Upper lobe of right lung (tissue), 1 donor: ENCODE data around the gene NUP50. TPM values are rescaled to one million over a fixed set of nuclear protein-coding genes. Genes with fewer than 3 reads are reported as not detected.

Experiments
- ATAC-seq: fragments of 200-7000 bp; cut with Tn5 transposase; one replicate; pipeline ENCODE4 v1.9.1; 2020; ENCODE audit warnings: mild to moderate bottlenecking, moderate library complexity
- DNase-seq: peaks from one replicate; pipeline ENCODE4 v3.0.0-alpha.2; 2020
- H3K27ac ChIP-seq: fragments of 200-600 bp; one replicate; pipeline ENCODE4 v1.8.0; 2022
- H3K27me3 ChIP-seq: fragments of 200-600 bp; one replicate; pipeline ENCODE4 v1.8.0; 2022; ENCODE audit warnings: mild to moderate bottlenecking
- H3K36me3 ChIP-seq: fragments of 200-600 bp; one replicate; pipeline ENCODE4 v1.8.0; 2022
- H3K4me1 ChIP-seq: fragments of 200-600 bp; one replicate; pipeline ENCODE4 v1.8.0; 2022
- H3K4me3 ChIP-seq: fragments of 200-600 bp; one replicate; pipeline ENCODE4 v1.8.0; 2022; ENCODE audit warnings: mild to moderate bottlenecking
- H3K9me3 ChIP-seq: fragments of 200-600 bp; one replicate; pipeline ENCODE4 v1.8.0; 2022
- intact Hi-C: fragments of 100-400 bp; cut with DNase I; formaldehyde crosslinking; loops from one replicate; pipeline ENCODE4 v1.11.0; 2022
- total RNA-seq: library from RNA; stranded (reverse); fragmentation: NEBNext Ultra II Directional; extraction: Animal tissue kit (Norgen Biotek cat#: 25700); gene quantifications from one replicate; pipeline ENCODE4 v1.2.1, GENCODE V29; 2021
- TF ChIP-seq, protein P1 (sequence below): fragments of 200-600 bp; IDR thresholded peaks from one replicate; pipeline ENCODE4 v1.8.0; 2022; ENCODE audit warnings: antibody characterized with exemption
- donor health status: DM: no; HTN: yes; CAD: no; lungs with severe emphysema.

The NUP50 gene
- total RNA-seq, 1 donor from 2014 or later, result 51.5 TPM

DNA sequence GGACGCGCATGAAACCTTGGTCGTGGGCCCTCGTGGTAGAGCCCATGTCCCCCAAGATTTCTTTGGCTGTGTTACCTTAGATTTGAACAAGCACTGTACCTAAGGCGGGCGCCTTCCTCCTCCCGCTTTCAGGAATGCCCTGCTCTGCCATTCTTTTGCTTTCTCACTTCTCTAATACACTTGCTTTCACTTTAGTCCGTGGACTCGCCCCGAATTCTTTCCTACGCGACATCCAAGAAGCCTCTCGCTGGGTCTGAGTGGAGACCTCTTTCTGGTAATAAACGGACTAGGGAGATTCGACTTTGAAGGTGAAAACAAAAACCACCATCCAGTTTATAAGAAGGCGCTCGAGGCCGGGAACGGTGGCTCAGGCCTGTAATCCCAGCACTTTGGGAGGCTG, 1.2 kb upstream of the NUP50 start:
- H3K9me3 ChIP-seq, result no peaks in the 10 kb centered on the region
- H3K4me1 ChIP-seq, result peaks cover 51% of the 10 kb centered on the region
- peak overlapping the region; percentile 87 for H3K27ac ChIP-seq
- TF ChIP-seq, protein P1, sequence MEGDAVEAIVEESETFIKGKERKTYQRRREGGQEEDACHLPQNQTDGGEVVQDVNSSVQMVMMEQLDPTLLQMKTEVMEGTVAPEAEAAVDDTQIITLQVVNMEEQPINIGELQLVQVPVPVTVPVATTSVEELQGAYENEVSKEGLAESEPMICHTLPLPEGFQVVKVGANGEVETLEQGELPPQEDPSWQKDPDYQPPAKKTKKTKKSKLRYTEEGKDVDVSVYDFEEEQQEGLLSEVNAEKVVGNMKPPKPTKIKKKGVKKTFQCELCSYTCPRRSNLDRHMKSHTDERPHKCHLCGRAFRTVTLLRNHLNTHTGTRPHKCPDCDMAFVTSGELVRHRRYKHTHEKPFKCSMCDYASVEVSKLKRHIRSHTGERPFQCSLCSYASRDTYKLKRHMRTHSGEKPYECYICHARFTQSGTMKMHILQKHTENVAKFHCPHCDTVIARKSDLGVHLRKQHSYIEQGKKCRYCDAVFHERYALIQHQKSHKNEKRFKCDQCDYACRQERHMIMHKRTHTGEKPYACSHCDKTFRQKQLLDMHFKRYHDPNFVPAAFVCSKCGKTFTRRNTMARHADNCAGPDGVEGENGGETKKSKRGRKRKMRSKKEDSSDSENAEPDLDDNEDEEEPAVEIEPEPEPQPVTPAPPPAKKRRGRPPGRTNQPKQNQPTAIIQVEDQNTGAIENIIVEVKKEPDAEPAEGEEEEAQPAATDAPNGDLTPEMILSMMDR, result no peak
- intact Hi-C loops, result no loop called here
- peak overlapping the region; percentile 67 for H3K4me3 ChIP-seq
- no peaks in the 10 kb centered on the region for H3K27me3 ChIP-seq
- peaks cover 4% of the 10 kb centered on the region for H3K36me3 ChIP-seq
- no peak for ATAC-seq
- no peak for DNase-seq

DNA sequence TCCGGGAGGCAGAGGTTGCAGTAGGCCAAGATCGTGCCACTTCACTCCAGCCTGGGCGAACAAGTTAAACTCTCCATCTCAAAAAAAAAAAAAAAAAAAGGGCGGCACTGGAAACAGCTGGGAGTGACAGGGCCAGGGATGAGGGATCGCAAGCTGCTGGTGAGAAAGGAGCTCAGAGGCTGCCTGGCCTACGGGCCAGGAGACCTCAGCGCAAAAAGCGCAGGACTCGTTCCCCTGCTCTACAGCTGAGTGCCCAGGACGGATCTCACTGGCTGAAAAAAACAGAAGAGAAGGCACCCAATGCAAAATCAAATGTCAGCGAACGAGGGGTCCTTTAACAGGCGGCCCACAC, 650 bp upstream of the NUP50 start:
- H3K4me1 ChIP-seq, result peaks cover 47% of the 10 kb centered on the region
- peak overlapping the region; percentile 67 for H3K4me3 ChIP-seq
- ATAC-seq (peak; percentile 42), DNase-seq (no peak)
- no peaks in the 10 kb centered on the region for H3K9me3 ChIP-seq
- TF ChIP-seq, protein P1, result no peak
- peaks cover 5% of the 10 kb centered on the region for H3K36me3 ChIP-seq
- intact Hi-C loops, result no loop called here
- H3K27me3 ChIP-seq, result no peaks in the 10 kb centered on the region
- peak overlapping the region; percentile 87 for H3K27ac ChIP-seq

DNA sequence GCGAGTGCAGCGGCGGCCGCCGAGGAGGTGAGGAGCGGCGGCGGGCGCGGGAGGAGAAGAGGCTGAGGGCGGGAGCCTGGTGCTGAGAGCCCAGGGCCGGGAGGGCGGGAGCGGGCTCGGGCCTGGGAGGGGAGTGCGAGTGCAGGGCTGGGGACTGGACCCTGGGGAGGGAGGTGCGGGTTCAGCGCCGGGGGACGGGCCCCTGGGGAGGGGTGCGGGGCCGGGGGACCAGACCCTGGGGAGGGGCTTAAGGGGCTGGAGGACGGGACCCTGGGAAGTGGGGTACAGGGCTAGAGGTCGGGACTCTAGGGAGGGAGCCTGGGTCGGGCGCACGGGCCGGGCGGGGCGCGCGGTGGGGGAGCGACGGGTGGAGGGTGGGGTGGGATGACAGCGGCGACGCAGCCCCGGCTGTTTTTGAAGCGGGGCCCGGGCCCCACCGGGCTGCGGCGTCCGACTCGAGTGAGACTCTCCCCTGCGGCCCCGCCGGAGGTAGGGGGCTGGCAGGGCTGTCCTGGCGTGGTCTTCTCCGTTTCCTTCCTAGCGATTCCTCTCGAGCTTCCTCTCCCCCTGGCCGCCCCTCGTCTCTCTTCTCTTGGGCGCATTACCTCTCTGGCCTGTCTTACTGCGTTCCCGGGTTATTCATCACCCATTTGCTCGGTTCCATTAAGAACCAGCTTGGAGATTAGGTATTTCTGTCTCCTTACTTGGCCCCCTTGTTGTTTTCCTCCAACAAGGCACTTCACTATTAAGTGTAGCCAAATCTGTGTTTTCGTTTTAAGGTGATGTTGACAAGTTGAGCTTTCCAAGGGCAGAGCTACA, 754 bp downstream of the NUP50 start:
- H3K4me3 ChIP-seq, result peak overlapping the region; percentile 67
- intact Hi-C loops, result no loop called here
- H3K9me3 ChIP-seq, result no peaks in the 10 kb centered on the region
- peaks cover 19% of the 10 kb centered on the region for H3K36me3 ChIP-seq
- ATAC-seq, result peak; percentile 49
- no peaks in the 10 kb centered on the region for H3K27me3 ChIP-seq
- peaks cover 33% of the 10 kb centered on the region for H3K4me1 ChIP-seq
- H3K27ac ChIP-seq, result peak overlapping the region; percentile 87
- TF ChIP-seq, protein P1, result no peak
- DNase-seq, result peak; percentile 77

DNA sequence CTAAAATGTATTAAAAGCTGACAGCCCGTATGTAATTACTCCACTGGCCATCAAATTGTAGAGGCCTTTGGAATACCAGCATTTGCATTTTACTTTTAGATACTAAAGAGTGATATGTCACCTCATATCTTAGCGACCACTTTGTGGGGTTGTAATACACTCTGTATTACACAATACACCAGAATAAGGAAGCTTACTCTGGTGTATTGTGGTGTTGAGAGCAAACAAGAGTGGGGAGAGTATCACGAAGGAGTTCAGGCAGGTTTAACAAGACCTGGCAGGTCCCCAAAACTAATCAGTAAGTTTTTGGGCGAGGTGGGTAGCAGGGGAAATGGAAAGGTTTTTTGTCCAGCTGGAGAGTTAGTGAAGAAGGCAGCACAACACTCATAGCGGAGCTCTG, 3.2 kb downstream of the NUP50 start:
- Histone ChIP-seq H3K27me3 (no peaks in the 10 kb centered on the region), H3K36me3 (peaks cover 43% of the 10 kb centered on the region), H3K27ac (peak overlapping the region; percentile 49), H3K4me1 (peaks cover 26% of the 10 kb centered on the region), H3K9me3 (no peaks in the 10 kb centered on the region), H3K4me3 (no peak overlapping the region)
- intact Hi-C loops, result no loop called here
- no peak for ATAC-seq
- DNase-seq, result no peak
- TF ChIP-seq, protein P1, result no peak

DNA sequence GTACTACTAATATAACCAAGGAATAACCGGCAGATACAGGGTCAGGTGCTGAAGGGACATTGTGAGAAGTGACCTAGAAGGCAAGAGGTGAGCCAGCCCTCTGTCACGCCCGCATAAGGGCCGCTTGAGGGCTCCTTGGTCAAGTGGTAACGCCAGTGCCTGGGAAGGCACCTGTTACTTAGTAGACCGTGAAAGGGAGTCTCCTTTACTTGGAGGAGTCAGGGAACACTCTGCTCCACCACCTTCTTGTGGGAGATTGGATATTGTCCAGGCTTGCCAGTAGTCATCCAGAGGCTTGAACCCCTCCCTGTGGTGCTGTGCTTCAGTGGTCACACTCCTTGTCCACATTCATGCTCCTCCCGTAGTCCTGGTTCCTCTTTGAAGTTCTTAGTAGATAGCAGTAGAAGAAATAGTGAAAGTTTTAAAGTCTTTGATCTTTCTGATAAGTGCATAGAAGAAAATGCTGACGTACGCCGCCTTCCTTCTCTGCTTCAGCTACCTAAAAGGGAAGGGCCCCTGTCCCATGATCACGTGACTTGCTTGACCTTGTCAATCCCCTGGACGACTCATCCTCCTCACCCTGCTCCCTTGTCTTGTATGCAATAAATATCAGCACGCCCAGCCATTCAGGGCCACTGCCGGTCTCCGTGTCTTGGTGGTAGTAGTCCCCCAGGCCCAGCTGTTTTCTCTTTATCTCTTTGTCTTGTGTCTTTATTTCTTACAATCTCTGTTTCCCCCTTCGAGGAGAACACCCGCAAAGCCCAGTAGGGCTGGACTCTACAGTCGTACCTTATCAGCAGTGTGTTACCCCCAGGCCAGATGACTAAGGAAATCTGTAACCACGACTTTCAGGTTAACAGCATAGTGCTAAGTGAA, 6.1 kb downstream of the NUP50 start:
- H3K36me3 ChIP-seq, result peaks cover 70% of the 10 kb centered on the region
- no peak overlapping the region for H3K4me3 ChIP-seq
- intact Hi-C loops, result no loop called here
- no peaks in the 10 kb centered on the region for H3K27me3 ChIP-seq
- H3K9me3 ChIP-seq, result no peaks in the 10 kb centered on the region
- ATAC-seq (no peak), DNase-seq (no peak)
- H3K4me1 ChIP-seq, result peaks cover 17% of the 10 kb centered on the region
- H3K27ac ChIP-seq, result no peak overlapping the region
- TF ChIP-seq, protein P1, result no peak
